Psoas muscle (tissue), 8 donors: ENCODE measurements around the gene FOXP1. TPM values are rescaled to one million over a fixed set of nuclear protein-coding genes. Genes with fewer than 3 reads are reported as not detected.

Experiments used
- ATAC-seq, 4 donors: fragments of 200-7000 bp; cut with Tn5 transposase; one replicate each; pipeline ENCODE4 v1.9.1; 2020; ENCODE audit warnings: moderate library complexity in 3 of 4, mild to moderate bottlenecking in 2 of 4
- DNase-seq, 2 donors: peaks; one replicate each; pipeline ENCODE4 v3.0.0-alpha.2; 2020
- H3K27ac ChIP-seq: fragments of 200-600 bp; one replicate; pipeline ENCODE4 v1.8.0; 2022
- H3K27me3 ChIP-seq, 3 donors: fragments of 200-600 bp in 1 of 3; one replicate each; pipeline versions ENCODE4 v1.6.1 to v1.8.0; 2013 to 2022; ENCODE audit warnings: low read length in 2 of 3, mild to moderate bottlenecking in 2 of 3, moderate library complexity in 1 of 3; ENCODE audit not compliant: insufficient read depth in 3 of 3
- H3K36me3 ChIP-seq, 2 donors: fragments of 200-600 bp in 1 of 2; one replicate each; pipeline versions ENCODE4 v1.6.1 to v1.8.0; 2013 to 2022; ENCODE audit warnings: low read depth in 1 of 2, mild to moderate bottlenecking in 1 of 2, moderate library complexity in 1 of 2; ENCODE audit not compliant: insufficient read depth in 1 of 2
- H3K4me1 ChIP-seq: fragments of 200-600 bp; one replicate; pipeline ENCODE4 v1.8.0; 2022
- H3K4me3 ChIP-seq: fragments of 200-600 bp; one replicate; pipeline ENCODE4 v1.8.0; 2022; ENCODE audit warnings: mild to moderate bottlenecking
- H3K9me3 ChIP-seq: fragments of 200-600 bp; one replicate; pipeline ENCODE4 v1.8.0; 2022
- CTCF ChIP-seq: fragments of 200-600 bp; IDR thresholded peaks from one replicate; pipeline ENCODE4 v1.8.0; 2022; ENCODE audit warnings: antibody characterized with exemption
- WGBS, 3 donors: extraction: QIAGEN DNeasy Blood & Tissue Kit; methylation state at CpG; one replicate each; pipeline versions ENCODE4 v1.1.6 to v1.1.7; 2013; 5-methylcytosine and 5-hydroxymethylcytosine counted together
- intact Hi-C, 2 donors: fragments of 100-400 bp; cut with DNase I; formaldehyde crosslinking; loops; one replicate each; pipeline versions ENCODE4 v1.11.0 to v1.14.2; 2022
- polyA plus RNA-seq, 3 donors: library from polyadenylated mRNA; stranded (reverse); fragments of 200-250 nt; gene quantifications; one replicate each; pipeline ENCODE4 v1.2.3, GENCODE V29; 2013
- total RNA-seq, 4 donors: library from RNA; stranded (reverse); fragmentation: NEBNext Ultra II Directional in 2 of 4; extraction: Animal tissue kit (Norgen Biotek cat#: 25700) in 2 of 4; gene quantifications; one replicate each; pipeline versions ENCODE4 v1.2.1 to v1.2.4, GENCODE V29; 2021 to 2023
- donor health status: healthy with polysubstance abuse.
- donor health status: DM: no; HTN: no; CAD: no; lungs with moderate emphysema.
- donor health status: Bipolar disorder and iron deficiency.
- donor health status: healthy.
- donor health status: DM: yes; HTN: yes; CAD: no.
- donor health status: DM: no; HTN: no; CAD: no.
- donor health status: DM: no; HTN: no; CAD: no.
- donor health status: DM: yes; HTN: yes; CAD: no.

Gene FOXP1
- total and polyA plus RNA-seq, 7 donors: 2.6 to 26.4 (median 15.4) TPM

- TF ChIP-seq CTCF: no peak
- Histone ChIP-seq H3K4me3 (no peak overlapping the region), H3K4me1 (no peaks in the 10 kb centered on the region), H3K27me3 (no peaks in the 10 kb centered on the region), H3K27ac (no peak overlapping the region), H3K9me3 (no peaks in the 10 kb centered on the region), H3K36me3 (no peaks in the 10 kb centered on the region)
- ATAC-seq: no peak
- WGBS, 3 donors: 90 to 93% (median 91%) methylated on average over 7 of the region's 7 CpGs
- DNase-seq: no peak
- intact Hi-C loops: no loop called here
Measured at GRCh38 chr3:71536376-71536965, 47.1 kb downstream of the FOXP1 start.

GRCh38 chr3:71533588-71533987 is 49.9 kb downstream of the FOXP1 start:
- TF ChIP-seq CTCF: no peak
- ATAC-seq: no peak
- no peak overlapping the region for H3K27ac ChIP-seq

GRCh38 chr3:71532639-71533395 is 50.7 kb downstream of the FOXP1 start:
- Histone ChIP-seq H3K4me1 (no peaks in the 10 kb centered on the region), H3K27me3 (no peaks in the 10 kb centered on the region), H3K4me3 (no peak overlapping the region), H3K9me3 (no peaks in the 10 kb centered on the region), H3K27ac (no peak overlapping the region), H3K36me3 (no peaks in the 10 kb centered on the region)
- DNase-seq (no peak), ATAC-seq (no peak)
- TF ChIP-seq CTCF: no peak
- intact Hi-C loops: no loop called here
- 75 to 85% (median 80%) methylated on average over 6 of the region's 6 CpGs for WGBS, 3 donors

More at GRCh38 chr3:71533588-71533987, 49.9 kb downstream of the FOXP1 start:
- no peak for DNase-seq
- no peaks in the 10 kb centered on the region for H3K4me1 ChIP-seq
- no peaks in the 10 kb centered on the region for H3K36me3 ChIP-seq
- no peaks in the 10 kb centered on the region for H3K27me3 ChIP-seq
- H3K4me3 ChIP-seq: no peak overlapping the region
- intact Hi-C loops: no loop called here
- H3K9me3 ChIP-seq: no peaks in the 10 kb centered on the region
- WGBS, 3 donors: 95 to 96% (median 96%) methylated on average over 4 of the region's 4 CpGs

GRCh38 chr3:71530903-71531530 is 52.5 kb downstream of the FOXP1 start:
- intact Hi-C loops: no loop called here
- H3K9me3 ChIP-seq: no peaks in the 10 kb centered on the region
- no peaks in the 10 kb centered on the region for H3K36me3 ChIP-seq
- no peak for ATAC-seq
- no peak overlapping the region for H3K27ac ChIP-seq
- no peaks in the 10 kb centered on the region for H3K4me1 ChIP-seq
- no peak overlapping the region for H3K4me3 ChIP-seq
- no peak for DNase-seq
- WGBS, 3 donors: 86 to 89% (median 87%) methylated on average over 9 of the region's 9 CpGs
- no peak for TF ChIP-seq CTCF
- no peaks in the 10 kb centered on the region for H3K27me3 ChIP-seq
